GM12878 (cell line): ENCODE data around the gene VSTM5. TPM values are rescaled to one million over a fixed set of nuclear protein-coding genes. Genes with fewer than 3 reads are reported as not detected.

Source experiments
- ATAC-seq: fragments of 200-7000 bp; cut with Tn5 transposase; 3 replicates; pipeline ENCODE4 v1.9.1; 2020; ENCODE audit warnings: mild to moderate bottlenecking, moderate library complexity
- BruUV-seq: library from RNA; stranded (reverse); fragments of 400-500 nt; replicated peaks from 2 replicates; lab custom pipeline; 2021; lab: Mats Ljungman, UMichigan
- CTCF ChIA-PET: fragments of 300-600 bp; sonication (Branson Sonifier 250); formaldehyde crosslinking; extraction: SDS; loops from one replicate; lab custom pipeline; 2021; ENCODE audit warnings: inconsistent platforms; lab: Yijun Ruan, JAX
- POLR2A ChIA-PET: fragments of 350-600 bp; formaldehyde crosslinking; extraction: SDS; loops from one replicate; lab custom pipeline; 2021; ENCODE audit warnings: inconsistent platforms; lab: Charles Lee
- RAD21 ChIA-PET: fragments of 300-600 bp; sonication (Branson Sonifier 250); formaldehyde crosslinking; loops from one replicate; lab custom pipeline; 2023; ENCODE audit warnings: antibody characterized with exemption; ENCODE audit not compliant: unreplicated experiment; lab: Charles Lee
- SMC1A ChIA-PET: fragments of 300-600 bp; sonication (Branson Sonifier 250); formaldehyde crosslinking; loops from one replicate; lab custom pipeline; 2023; ENCODE audit not compliant: unreplicated experiment, uncharacterized antibody; lab: Charles Lee
- DNase-seq: peaks from one replicate; pipeline ENCODE4 v3.0.0-alpha.2; 2011; ENCODE audit warnings: low read depth, low spot score
- FAIRE-seq: peaks from 3 replicates; lab custom pipeline; 2011; peaks lifted over from hg19 to GRCh38; lab: Jason Lieb, UNC
- H2AFZ ChIP-seq: 2 replicates; pipeline ENCODE4 v1.6.0; 2011; ENCODE audit warnings: low read depth, low read length, control low read depth; ENCODE audit not compliant: control insufficient read depth
- H3K27ac ChIP-seq: 2 replicates; pipeline ENCODE4 v1.5.1; 2011; ENCODE audit warnings: control low read depth; ENCODE audit not compliant: control insufficient read depth, insufficient read depth
- H3K27me3 ChIP-seq, 2 experiments: replicated peaks in 1 of 2; 2 replicates each; pipeline versions ENCODE4 v1.6.0 to v1.6.1; 2011; ENCODE audit warnings: low read length in 1 of 2; ENCODE audit not compliant: control insufficient read depth in 2 of 2, insufficient read depth in 2 of 2
- H3K36me3 ChIP-seq, 2 experiments: 2 replicates each; pipeline ENCODE4 v1.5.1; 2011; ENCODE audit warnings: low read length in 1 of 2; ENCODE audit not compliant: control insufficient read depth in 2 of 2, insufficient read depth in 2 of 2
- H3K4me1 ChIP-seq: 2 replicates; pipeline ENCODE4 v1.6.1; 2011; ENCODE audit warnings: mild to moderate bottlenecking, low read length, moderate library complexity, mixed read lengths; ENCODE audit not compliant: control insufficient read depth, insufficient read depth
- H3K4me2 ChIP-seq: 2 replicates; pipeline ENCODE4 v1.6.0; 2011; ENCODE audit warnings: control low read depth; ENCODE audit not compliant: control insufficient read depth, insufficient read depth
- H3K4me3 ChIP-seq: fragments of 200-600 bp; sonication (generic); 2 replicates; pipeline ENCODE4 v1.5.1; 2016
- H3K79me2 ChIP-seq: 2 replicates; pipeline ENCODE4 v1.6.0; 2011; ENCODE audit warnings: low read length; ENCODE audit not compliant: control insufficient read depth, insufficient read depth
- H3K9ac ChIP-seq: 2 replicates; pipeline ENCODE4 v1.8.0; 2011; ENCODE audit warnings: low read length, control low read depth, mixed read lengths; ENCODE audit not compliant: control insufficient read depth, insufficient read depth
- H3K9me3 ChIP-seq: replicated peaks from 3 replicates; pipeline ENCODE4 v1.5.1; 2011; ENCODE audit warnings: mild to moderate bottlenecking, low read length; ENCODE audit not compliant: control insufficient read depth, insufficient read depth
- H4K20me1 ChIP-seq: 2 replicates; pipeline ENCODE4 v1.6.0; 2011; ENCODE audit not compliant: control insufficient read depth, insufficient read depth
- BCL11A ChIP-seq: IDR thresholded peaks from 2 replicates; pipeline ENCODE4 v1.6.1; 2011; ENCODE audit warnings: low read depth, low read length
- BHLHE40 ChIP-seq, 2 experiments: fragments of 450-650 bp in 1 of 2; IDR thresholded peaks; 2 replicates each; pipeline ENCODE4 v1.6.1; 2011 to 2017; ENCODE audit warnings: low read depth in 2 of 2, borderline replicate concordance in 1 of 2, improper control_type of control experiment in 1 of 2, low read length in 1 of 2, mild to moderate bottlenecking in 1 of 2
- CBFB ChIP-seq: IDR thresholded peaks from 2 replicates; pipeline ENCODE4 v1.6.1; 2016; ENCODE audit warnings: antibody characterized with exemption, low read depth
- CBX3 ChIP-seq: fragments of 200-600 bp; sonication (generic); IDR thresholded peaks from 2 replicates; pipeline ENCODE4 v1.6.1; 2016; ENCODE audit warnings: low read depth, borderline replicate concordance
- GABPA ChIP-seq: IDR thresholded peaks from 2 replicates; pipeline ENCODE4 v1.6.1; 2014; ENCODE audit warnings: antibody characterized with exemption, low read depth, mild to moderate bottlenecking, inconsistent platforms
- HDGF ChIP-seq: fragments of 450-650 bp; IDR thresholded peaks from 2 replicates; pipeline ENCODE4 v1.6.1; 2016; ENCODE audit warnings: antibody characterized with exemption
- MTA2 ChIP-seq: fragments of 450-650 bp; IDR thresholded peaks from 2 replicates; pipeline ENCODE4 v1.6.1; 2016; ENCODE audit warnings: low read depth, mild to moderate bottlenecking, moderate library complexity
- RFX5 ChIP-seq: IDR thresholded peaks from 2 replicates; pipeline ENCODE4 v1.6.1; 2011; ENCODE audit warnings: low read depth, low read length, improper control_type of control experiment
- STAT3 ChIP-seq: IDR thresholded peaks from 2 replicates; pipeline ENCODE4 v1.6.1; 2011; ENCODE audit warnings: low read depth, low read length, improper control_type of control experiment
- WRNIP1 ChIP-seq: IDR thresholded peaks from 2 replicates; pipeline ENCODE4 v1.6.1; 2011; ENCODE audit warnings: low read depth, low read length, improper control_type of control experiment, borderline replicate concordance
- ZNF217 ChIP-seq: fragments of 450-650 bp; IDR thresholded peaks from 2 replicates; pipeline ENCODE4 v1.6.1; 2017; ENCODE audit warnings: antibody characterized with exemption, mild to moderate bottlenecking
- ZNF274 ChIP-seq: IDR thresholded peaks from one replicate; pipeline ENCODE4 v1.8.0; 2011; ENCODE audit not compliant: insufficient read length, insufficient read depth
- WGBS: methylation state at CpG from one replicate; pipeline ENCODE4 v1.1.6; 2016; ENCODE audit warnings: low lambda C conversion rate; ENCODE audit not compliant: insufficient replicate concordance, insufficient coverage; ENCODE audit errors: missing lambda C conversion rate; 5-methylcytosine and 5-hydroxymethylcytosine counted together
- in situ Hi-C: fragments of 300-500 bp; cut with MboI; formaldehyde crosslinking; loops from 9 replicates; pipeline ENCODE4 v1.14.3; 2018; ENCODE audit warnings: mixed read lengths
- intact Hi-C: fragments of 100-400 bp; cut with micrococcal nuclease; formaldehyde crosslinking; loops from one replicate; pipeline ENCODE4 v1.14.2; 2022; ENCODE audit not compliant: unreplicated experiment
- polyA plus RNA-seq, 11 experiments: library from polyadenylated mRNA; depleted of rRNA in 4 of 11; unstranded in 6 of 11; stranded (reverse) in 5 of 11; fragments of >200 nt; fragmentation: Nextera tagmentation in 4 of 11; fragmentation: Illumina TruSeq in 1 of 11; extraction: Ambion mirVana in 4 of 11; extraction: Trizol in 1 of 11; gene quantifications; 1 replicate in 1 of 11; 2 replicates in 10 of 11; pipeline versions ENCODE4 v1.2.1 to v1.2.3, GENCODE V29; 2011 to 2016; ENCODE audit warnings: inconsistent platforms in 2 of 11, missing spikeins in 2 of 11, low read depth in 1 of 11
- total RNA-seq, 4 experiments: library from RNA; depleted of rRNA in 3 of 4; stranded (reverse); fragments of >200 nt in 3 of 4; fragmentation: Illumina TruSeq in 1 of 4; extraction: Trizol in 1 of 4; gene quantifications; 2 replicates each; pipeline versions ENCODE4 v1.2.1 to v1.2.3, GENCODE V29; 2013 to 2021
- TF ChIP-seq, protein P1 (sequence below): fragments of 450-650 bp; IDR thresholded peaks from 2 replicates; pipeline ENCODE4 v1.6.1; 2016; ENCODE audit warnings: mild to moderate bottlenecking
- TF ChIP-seq, protein P2 (sequence below): fragments of 450-650 bp; IDR thresholded peaks from 2 replicates; pipeline ENCODE4 v1.6.1; 2016; ENCODE audit warnings: mild to moderate bottlenecking, moderate library complexity, borderline replicate concordance
- TF ChIP-seq, protein P3 (sequence below), 3 experiments: IDR thresholded peaks in 2 of 3; conservative IDR thresholded peaks in 1 of 3; 2 replicates each; pipeline ENCODE4 v1.5.1; 2011; ENCODE audit warnings: low read depth in 3 of 3, low read length in 3 of 3, mild to moderate bottlenecking in 3 of 3, control low read depth in 2 of 3, moderate library complexity in 2 of 3, inconsistent platforms in 1 of 3, mixed read lengths in 1 of 3; ENCODE audit not compliant: control insufficient read depth in 2 of 3, insufficient read depth in 1 of 3; ENCODE audit errors: extremely low read depth in 1 of 3
- TF ChIP-seq, protein P4 (sequence below): fragments of 450-650 bp; conservative IDR thresholded peaks from 2 replicates; pipeline ENCODE4 v1.6.1; 2017; ENCODE audit warnings: mild to moderate bottlenecking, moderate library complexity

The VSTM5 gene
- total and polyA plus RNA-seq, 10 of the 15 experiments (the other 5 are each of a cell fraction or from before 2014, with no cell fraction given), result not detected

DNA sequence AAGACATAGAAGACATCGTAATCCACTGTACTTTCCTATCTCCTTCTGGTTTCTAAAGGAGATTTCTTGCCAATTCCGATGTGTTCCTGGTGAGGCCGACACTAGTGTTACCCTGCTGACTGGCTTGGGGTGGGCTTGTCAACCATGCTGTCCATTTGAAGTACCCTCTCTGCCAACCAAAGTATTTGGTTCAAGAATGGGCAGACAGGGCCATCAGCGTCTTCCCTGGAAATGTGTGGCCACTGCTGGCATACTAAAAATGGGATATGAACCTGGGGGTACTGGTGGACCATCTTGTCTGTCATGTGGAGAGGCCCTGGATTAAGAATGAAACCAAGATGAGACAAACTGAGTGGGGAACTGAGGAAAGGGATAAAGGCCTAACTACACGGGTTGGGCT is 1.8 kb upstream of the VSTM5 start:
- DNase-seq (no peak), ATAC-seq (no peak), FAIRE-seq (no peak)
- Histone ChIP-seq H3K4me1 (no peaks in the 10 kb centered on the region), H3K27me3 (peaks cover 0 to 4% of the 10 kb centered on the region in 2 experiments; a peak in 3 of 4 replicates), H3K79me2 (no peaks in the 10 kb centered on the region), H3K36me3 (no peaks in the 10 kb centered on the region), H2AFZ (no peak overlapping the region), H3K4me3 (no peak overlapping the region), H3K9ac (no peak overlapping the region), H4K20me1 (no peaks in the 10 kb centered on the region), H3K27ac (no peak overlapping the region), H3K4me2 (no peak overlapping the region), H3K9me3 (no peaks in the 10 kb centered on the region)
- RAD21 ChIA-PET, result no interaction called here
- SMC1A ChIA-PET, result no interaction called here
- POLR2A ChIA-PET, result no interaction called here
- no TSS peak for BruUV-seq
- CTCF ChIA-PET, result no interaction called here
- intact Hi-C loops (no loop called here), in situ Hi-C loops (no loop called here)
- WGBS, result 26% methylated on average over 5 of the region's 5 CpGs
- TF ChIP-seq ZNF217, result no peak
- no peak for TF ChIP-seq GABPA
- no peak for TF ChIP-seq STAT3
- TF ChIP-seq BCL11A, result no peak
- TF ChIP-seq WRNIP1, result no peak
- no peak for TF ChIP-seq HDGF
- TF ChIP-seq, protein P1, sequence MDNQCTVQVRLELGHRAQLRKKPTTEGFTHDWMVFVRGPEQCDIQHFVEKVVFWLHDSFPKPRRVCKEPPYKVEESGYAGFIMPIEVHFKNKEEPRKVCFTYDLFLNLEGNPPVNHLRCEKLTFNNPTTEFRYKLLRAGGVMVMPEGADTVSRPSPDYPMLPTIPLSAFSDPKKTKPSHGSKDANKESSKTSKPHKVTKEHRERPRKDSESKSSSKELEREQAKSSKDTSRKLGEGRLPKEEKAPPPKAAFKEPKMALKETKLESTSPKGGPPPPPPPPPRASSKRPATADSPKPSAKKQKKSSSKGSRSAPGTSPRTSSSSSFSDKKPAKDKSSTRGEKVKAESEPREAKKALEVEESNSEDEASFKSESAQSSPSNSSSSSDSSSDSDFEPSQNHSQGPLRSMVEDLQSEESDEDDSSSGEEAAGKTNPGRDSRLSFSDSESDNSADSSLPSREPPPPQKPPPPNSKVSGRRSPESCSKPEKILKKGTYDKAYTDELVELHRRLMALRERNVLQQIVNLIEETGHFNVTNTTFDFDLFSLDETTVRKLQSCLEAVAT, result no peak
- TF ChIP-seq, protein P2, sequence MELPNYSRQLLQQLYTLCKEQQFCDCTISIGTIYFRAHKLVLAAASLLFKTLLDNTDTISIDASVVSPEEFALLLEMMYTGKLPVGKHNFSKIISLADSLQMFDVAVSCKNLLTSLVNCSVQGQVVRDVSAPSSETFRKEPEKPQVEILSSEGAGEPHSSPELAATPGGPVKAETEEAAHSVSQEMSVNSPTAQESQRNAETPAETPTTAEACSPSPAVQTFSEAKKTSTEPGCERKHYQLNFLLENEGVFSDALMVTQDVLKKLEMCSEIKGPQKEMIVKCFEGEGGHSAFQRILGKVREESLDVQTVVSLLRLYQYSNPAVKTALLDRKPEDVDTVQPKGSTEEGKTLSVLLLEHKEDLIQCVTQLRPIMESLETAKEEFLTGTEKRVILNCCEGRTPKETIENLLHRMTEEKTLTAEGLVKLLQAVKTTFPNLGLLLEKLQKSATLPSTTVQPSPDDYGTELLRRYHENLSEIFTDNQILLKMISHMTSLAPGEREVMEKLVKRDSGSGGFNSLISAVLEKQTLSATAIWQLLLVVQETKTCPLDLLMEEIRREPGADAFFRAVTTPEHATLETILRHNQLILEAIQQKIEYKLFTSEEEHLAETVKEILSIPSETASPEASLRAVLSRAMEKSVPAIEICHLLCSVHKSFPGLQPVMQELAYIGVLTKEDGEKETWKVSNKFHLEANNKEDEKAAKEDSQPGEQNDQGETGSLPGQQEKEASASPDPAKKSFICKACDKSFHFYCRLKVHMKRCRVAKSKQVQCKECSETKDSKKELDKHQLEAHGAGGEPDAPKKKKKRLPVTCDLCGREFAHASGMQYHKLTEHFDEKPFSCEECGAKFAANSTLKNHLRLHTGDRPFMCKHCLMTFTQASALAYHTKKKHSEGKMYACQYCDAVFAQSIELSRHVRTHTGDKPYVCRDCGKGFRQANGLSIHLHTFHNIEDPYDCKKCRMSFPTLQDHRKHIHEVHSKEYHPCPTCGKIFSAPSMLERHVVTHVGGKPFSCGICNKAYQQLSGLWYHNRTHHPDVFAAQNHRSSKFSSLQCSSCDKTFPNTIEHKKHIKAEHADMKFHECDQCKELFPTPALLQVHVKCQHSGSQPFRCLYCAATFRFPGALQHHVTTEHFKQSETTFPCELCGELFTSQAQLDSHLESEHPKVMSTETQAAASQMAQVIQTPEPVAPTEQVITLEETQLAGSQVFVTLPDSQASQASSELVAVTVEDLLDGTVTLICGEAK, result no peak
- TF ChIP-seq ZNF274, result no peak
- no peak for TF ChIP-seq CBFB
- TF ChIP-seq RFX5, result no peak
- TF ChIP-seq MTA2, result no peak
- no peak for TF ChIP-seq CBX3
- TF ChIP-seq, protein P3, sequence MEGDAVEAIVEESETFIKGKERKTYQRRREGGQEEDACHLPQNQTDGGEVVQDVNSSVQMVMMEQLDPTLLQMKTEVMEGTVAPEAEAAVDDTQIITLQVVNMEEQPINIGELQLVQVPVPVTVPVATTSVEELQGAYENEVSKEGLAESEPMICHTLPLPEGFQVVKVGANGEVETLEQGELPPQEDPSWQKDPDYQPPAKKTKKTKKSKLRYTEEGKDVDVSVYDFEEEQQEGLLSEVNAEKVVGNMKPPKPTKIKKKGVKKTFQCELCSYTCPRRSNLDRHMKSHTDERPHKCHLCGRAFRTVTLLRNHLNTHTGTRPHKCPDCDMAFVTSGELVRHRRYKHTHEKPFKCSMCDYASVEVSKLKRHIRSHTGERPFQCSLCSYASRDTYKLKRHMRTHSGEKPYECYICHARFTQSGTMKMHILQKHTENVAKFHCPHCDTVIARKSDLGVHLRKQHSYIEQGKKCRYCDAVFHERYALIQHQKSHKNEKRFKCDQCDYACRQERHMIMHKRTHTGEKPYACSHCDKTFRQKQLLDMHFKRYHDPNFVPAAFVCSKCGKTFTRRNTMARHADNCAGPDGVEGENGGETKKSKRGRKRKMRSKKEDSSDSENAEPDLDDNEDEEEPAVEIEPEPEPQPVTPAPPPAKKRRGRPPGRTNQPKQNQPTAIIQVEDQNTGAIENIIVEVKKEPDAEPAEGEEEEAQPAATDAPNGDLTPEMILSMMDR (IDR thresholded peaks at IDR 0.05 in 2 of 3, conservative IDR thresholded peaks at IDR 0.05 in 1 of 3; ENCODE audit: control insufficient read depth in 2 of 3, extremely low read depth in 1 of 3, insufficient read depth in 1 of 3, low read depth in 3 of 3, low read length in 3 of 3), result no peak
- TF ChIP-seq BHLHE40 (IDR thresholded peaks at IDR 0.05; ENCODE audit: borderline replicate concordance in 1 of 2, low read depth in 2 of 2, low read length in 1 of 2), result no peak
- TF ChIP-seq, protein P4, sequence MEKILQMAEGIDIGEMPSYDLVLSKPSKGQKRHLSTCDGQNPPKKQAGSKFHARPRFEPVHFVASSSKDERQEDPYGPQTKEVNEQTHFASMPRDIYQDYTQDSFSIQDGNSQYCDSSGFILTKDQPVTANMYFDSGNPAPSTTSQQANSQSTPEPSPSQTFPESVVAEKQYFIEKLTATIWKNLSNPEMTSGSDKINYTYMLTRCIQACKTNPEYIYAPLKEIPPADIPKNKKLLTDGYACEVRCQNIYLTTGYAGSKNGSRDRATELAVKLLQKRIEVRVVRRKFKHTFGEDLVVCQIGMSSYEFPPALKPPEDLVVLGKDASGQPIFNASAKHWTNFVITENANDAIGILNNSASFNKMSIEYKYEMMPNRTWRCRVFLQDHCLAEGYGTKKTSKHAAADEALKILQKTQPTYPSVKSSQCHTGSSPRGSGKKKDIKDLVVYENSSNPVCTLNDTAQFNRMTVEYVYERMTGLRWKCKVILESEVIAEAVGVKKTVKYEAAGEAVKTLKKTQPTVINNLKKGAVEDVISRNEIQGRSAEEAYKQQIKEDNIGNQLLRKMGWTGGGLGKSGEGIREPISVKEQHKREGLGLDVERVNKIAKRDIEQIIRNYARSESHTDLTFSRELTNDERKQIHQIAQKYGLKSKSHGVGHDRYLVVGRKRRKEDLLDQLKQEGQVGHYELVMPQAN, result no peak
